22Rv1 (cell line): Measurements from ENCODE around the gene CCDC137.

Source experiments
- H3K27ac ChIP-seq: fragments of 450-650 bp; 2 replicates; pipeline ENCODE4 v1.5.1; 2017
- ZFX ChIP-seq: fragments of 450-650 bp; IDR thresholded peaks from 2 replicates; pipeline ENCODE4 v1.6.1; 2017; ENCODE audit warnings: antibody characterized with exemption, borderline replicate concordance
- TF ChIP-seq, protein P1 (sequence below): fragments of 450-650 bp; IDR thresholded peaks from 2 replicates; pipeline ENCODE4 v1.5.1; 2017; ENCODE audit warnings: mild to moderate bottlenecking

CCDC137 gene

GRCh38 chr17:81635973-81636504 lies 30.5 kb upstream of the CCDC137 start:
- TF ChIP-seq ZFX: no peak
- TF ChIP-seq, protein P1, sequence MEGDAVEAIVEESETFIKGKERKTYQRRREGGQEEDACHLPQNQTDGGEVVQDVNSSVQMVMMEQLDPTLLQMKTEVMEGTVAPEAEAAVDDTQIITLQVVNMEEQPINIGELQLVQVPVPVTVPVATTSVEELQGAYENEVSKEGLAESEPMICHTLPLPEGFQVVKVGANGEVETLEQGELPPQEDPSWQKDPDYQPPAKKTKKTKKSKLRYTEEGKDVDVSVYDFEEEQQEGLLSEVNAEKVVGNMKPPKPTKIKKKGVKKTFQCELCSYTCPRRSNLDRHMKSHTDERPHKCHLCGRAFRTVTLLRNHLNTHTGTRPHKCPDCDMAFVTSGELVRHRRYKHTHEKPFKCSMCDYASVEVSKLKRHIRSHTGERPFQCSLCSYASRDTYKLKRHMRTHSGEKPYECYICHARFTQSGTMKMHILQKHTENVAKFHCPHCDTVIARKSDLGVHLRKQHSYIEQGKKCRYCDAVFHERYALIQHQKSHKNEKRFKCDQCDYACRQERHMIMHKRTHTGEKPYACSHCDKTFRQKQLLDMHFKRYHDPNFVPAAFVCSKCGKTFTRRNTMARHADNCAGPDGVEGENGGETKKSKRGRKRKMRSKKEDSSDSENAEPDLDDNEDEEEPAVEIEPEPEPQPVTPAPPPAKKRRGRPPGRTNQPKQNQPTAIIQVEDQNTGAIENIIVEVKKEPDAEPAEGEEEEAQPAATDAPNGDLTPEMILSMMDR: no peak

GRCh38 chr17:81636505-81637288 lies 29.8 kb upstream of the CCDC137 start, which contains the start of the genes NPLOC4 and TSPAN10:
TSS of gene NPLOC4 (minus strand) at chr17:81637112. CDS start at chr17:81636930, 182 bp downstream.
TSS of gene TSPAN10 (plus strand) at chr17:81637196. CDS start at chr17:81642413, 5,217 bp downstream.
- peak within 1 kb of the TSS; percentile 84 for H3K27ac ChIP-seq
- TF ChIP-seq ZFX: no peak
- TF ChIP-seq, protein P1: no peak

More at GRCh38 chr17:81635973-81636504, 30.5 kb upstream of the CCDC137 start:
- peak overlapping the region; percentile 84 for H3K27ac ChIP-seq

- TF ChIP-seq, protein P1: no peak
- no peak for TF ChIP-seq ZFX
- H3K27ac ChIP-seq: no peak overlapping the region
Measured at GRCh38 chr17:81638683-81639082, 27.9 kb upstream of the CCDC137 start.

DNA sequence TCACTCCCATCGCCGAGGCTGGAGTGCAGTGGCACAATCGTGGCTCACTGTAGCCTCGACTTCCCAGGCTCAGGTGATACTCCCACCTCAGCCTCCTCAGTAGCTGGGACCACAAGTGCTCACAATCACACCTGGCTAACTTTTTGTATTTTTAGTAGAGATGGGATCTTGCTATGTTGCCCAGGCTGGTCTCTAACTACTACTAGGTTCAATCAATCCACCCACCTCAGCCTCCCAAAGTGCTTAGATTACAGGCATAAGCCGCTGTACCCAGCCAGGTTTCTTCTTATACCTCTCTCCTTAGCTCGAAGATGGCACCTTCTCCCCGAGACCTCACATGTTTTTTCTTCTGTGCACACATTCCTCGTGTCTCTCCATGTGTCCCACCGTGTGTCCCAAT lies 26.5 kb upstream of the CCDC137 start:
- no peak for TF ChIP-seq ZFX
- TF ChIP-seq, protein P1: no peak
- H3K27ac ChIP-seq: no peak overlapping the region

DNA sequence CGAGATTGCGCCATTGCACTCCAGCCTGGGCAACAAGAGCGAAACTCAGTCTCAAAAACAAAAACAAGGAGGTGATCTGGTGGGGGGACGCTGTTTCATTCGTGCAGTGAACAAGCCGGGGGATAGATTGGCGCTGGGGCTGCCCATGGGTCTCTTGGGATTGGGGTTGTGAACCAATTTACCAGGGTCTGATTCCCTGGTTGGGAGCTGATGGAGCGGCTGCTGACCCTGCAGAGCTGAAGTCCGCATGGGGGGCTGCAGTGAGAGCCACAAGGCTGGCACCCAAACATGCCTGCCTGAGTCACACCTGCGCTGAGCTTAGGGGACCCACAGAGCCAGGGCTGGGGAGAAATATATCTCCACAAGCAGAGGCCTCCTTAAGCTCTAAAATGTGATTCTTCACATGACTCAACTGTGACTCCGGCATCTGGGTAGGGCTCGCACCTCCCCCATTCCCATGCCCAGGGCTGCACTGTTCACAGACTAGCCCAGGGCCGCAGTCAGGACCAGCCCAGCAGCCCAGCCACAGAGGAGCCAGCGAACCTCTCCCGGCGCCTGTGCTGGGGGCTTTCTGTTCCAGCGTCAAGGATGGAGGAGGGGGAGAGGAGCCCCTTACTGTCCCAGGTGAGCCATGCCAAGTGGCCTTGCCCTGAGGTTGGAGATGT lies 24.6 kb upstream of the CCDC137 start:
- no peak overlapping the region for H3K27ac ChIP-seq

DNA sequence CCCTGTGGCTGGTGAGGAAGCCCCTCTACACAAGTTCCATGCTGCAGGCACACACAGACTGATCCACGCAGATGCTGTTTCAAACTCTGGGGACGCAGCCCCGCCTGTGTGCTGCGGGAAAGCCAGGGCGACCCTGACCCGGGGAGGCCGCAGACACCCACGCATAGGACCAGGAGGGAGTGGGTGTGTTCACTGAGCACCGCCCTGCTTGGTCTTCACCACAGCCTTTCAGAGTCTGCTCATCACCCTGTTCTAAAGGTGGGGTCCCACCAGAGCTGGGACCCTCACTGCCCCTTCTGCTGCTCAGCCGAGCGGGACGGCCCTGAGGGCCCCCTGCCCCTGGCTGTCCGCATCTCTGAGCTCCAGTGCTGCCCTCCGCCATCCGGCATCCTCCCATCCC lies 22.0 kb upstream of the CCDC137 start:
- no peak overlapping the region for H3K27ac ChIP-seq

More for the DNA sequence above, 24.6 kb upstream of the CCDC137 start:
- no peak for TF ChIP-seq ZFX
- TF ChIP-seq, protein P1: no peak

More for the DNA sequence above, 22.0 kb upstream of the CCDC137 start:
- no peak for TF ChIP-seq ZFX
- TF ChIP-seq, protein P1: no peak
